Measurements from ENCODE around the gene KRTAP10-1.

- no peak for TF ChIP-seq SMAD4 (CRISPR knock-in tag; IDR thresholded peaks at IDR 0.05)
- no peak for TF ChIP-seq CTCF (IDR thresholded peaks at IDR 0.05)
- no peak for TF ChIP-seq MXD4 (CRISPR knock-in tag; IDR thresholded peaks at IDR 0.05; ENCODE audit: borderline replicate concordance)
- TF ChIP-seq USF2 (CRISPR knock-in tag; IDR thresholded peaks at IDR 0.05) = no peak
- no peak for TF ChIP-seq IRF2 (CRISPR knock-in tag; IDR thresholded peaks at IDR 0.05; ENCODE audit: borderline replicate concordance, low read depth)
- TF ChIP-seq NR3C1 (CRISPR knock-in tag; conservative IDR thresholded peaks at IDR 0.05; ENCODE audit: low read depth) = no peak
- TF ChIP-seq AFF4 (CRISPR knock-in tag; IDR thresholded peaks at IDR 0.05; ENCODE audit: borderline replicate concordance) = no peak
- no peak for TF ChIP-seq ATF6 (CRISPR knock-in tag; IDR thresholded peaks at IDR 0.05)
- no peak for TF ChIP-seq ATF3 (CRISPR knock-in tag; conservative IDR thresholded peaks at IDR 0.05)
- no peak for TF ChIP-seq ZNF263 (CRISPR knock-in tag; IDR thresholded peaks at IDR 0.05; ENCODE audit: low read depth)
- no peak for TF ChIP-seq USF1 (CRISPR knock-in tag; IDR thresholded peaks at IDR 0.05)
- TF ChIP-seq ZNF416 (CRISPR knock-in tag; IDR thresholded peaks at IDR 0.05) = no peak
- TF ChIP-seq E2F1 (CRISPR knock-in tag; IDR thresholded peaks at IDR 0.05) = no peak
- no peak for TF ChIP-seq CREM (CRISPR knock-in tag; IDR thresholded peaks at IDR 0.05)
Measured at GRCh38 chr21:44513389-44514217, 26.4 kb downstream of the KRTAP10-1 start.

Measured in WTC11 (cell line).